ENCODE results near the gene OR2AG2. TPM values are rescaled to one million over a fixed set of nuclear protein-coding genes. Genes with fewer than 3 reads are reported as not detected.

OR2AG2 gene
- total RNA-seq, 1 experiment from 2014 or later, result 0.18 TPM

DNA sequence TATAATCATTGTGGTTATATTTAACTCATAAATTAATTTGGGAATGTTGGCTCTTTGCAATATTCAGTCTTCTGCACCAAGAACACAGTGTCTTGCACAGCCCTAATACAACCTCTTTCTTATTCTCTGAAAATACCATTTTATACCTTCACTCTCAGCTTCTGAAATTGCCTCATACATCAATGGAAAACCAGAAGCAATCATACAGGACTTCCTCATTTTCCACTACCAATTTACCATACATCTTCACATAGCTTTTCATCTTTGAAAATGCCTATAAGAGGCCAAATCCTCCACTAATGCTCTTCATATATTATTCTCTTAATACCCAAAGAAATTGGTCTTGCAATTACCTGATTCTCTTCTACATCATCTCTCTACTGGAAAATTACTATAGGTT, 6.7 kb upstream of the OR2AG2 start:
- in situ Hi-C loops (cut with HindIII; ENCODE audit: low pct_unique_long_range_greater_than_20kb, low sequenced_read_pairs) (no loop called here), intact Hi-C loops (cut with micrococcal nuclease; ENCODE audit: unreplicated experiment) (no loop called here)
- Histone ChIP-seq H3K4me1 (ENCODE audit: control insufficient read depth, insufficient read depth, low read length) (no peaks in the 10 kb centered on the region), H3K27ac (ENCODE audit: low read length) (no peak overlapping the region), H3K4me3 (ENCODE audit: low read depth in 2 of 2, low read length in 2 of 2) (no peak overlapping the region), H3K27me3 (ENCODE audit: control insufficient read depth, insufficient read depth, low read length) (peaks cover 6% of the 10 kb centered on the region), H3K9me3 (ENCODE audit: control insufficient read depth, insufficient read depth, low read depth, low read length) (no peaks in the 10 kb centered on the region), H3K36me3 (ENCODE audit: control insufficient read depth, insufficient read depth, low read length) (no peaks in the 10 kb centered on the region)
- ChIA-PET POLR2A (no interaction called here), CTCF (no interaction called here)
- BruUV-seq (replicated peaks), result no TSS peak
- TF ChIP-seq TCF7L2 (IDR thresholded peaks at IDR 0.05; ENCODE audit: low read depth, low read length) (no peak), POLR2AphosphoS5 (IDR thresholded peaks at IDR 0.05; ENCODE audit: low read depth, low read length) (no peak), SIN3A (IDR thresholded peaks at IDR 0.05; ENCODE audit: borderline replicate concordance, insufficient read depth, low read depth, low read length) (no peak)
- TF ChIP-seq, protein P1, sequence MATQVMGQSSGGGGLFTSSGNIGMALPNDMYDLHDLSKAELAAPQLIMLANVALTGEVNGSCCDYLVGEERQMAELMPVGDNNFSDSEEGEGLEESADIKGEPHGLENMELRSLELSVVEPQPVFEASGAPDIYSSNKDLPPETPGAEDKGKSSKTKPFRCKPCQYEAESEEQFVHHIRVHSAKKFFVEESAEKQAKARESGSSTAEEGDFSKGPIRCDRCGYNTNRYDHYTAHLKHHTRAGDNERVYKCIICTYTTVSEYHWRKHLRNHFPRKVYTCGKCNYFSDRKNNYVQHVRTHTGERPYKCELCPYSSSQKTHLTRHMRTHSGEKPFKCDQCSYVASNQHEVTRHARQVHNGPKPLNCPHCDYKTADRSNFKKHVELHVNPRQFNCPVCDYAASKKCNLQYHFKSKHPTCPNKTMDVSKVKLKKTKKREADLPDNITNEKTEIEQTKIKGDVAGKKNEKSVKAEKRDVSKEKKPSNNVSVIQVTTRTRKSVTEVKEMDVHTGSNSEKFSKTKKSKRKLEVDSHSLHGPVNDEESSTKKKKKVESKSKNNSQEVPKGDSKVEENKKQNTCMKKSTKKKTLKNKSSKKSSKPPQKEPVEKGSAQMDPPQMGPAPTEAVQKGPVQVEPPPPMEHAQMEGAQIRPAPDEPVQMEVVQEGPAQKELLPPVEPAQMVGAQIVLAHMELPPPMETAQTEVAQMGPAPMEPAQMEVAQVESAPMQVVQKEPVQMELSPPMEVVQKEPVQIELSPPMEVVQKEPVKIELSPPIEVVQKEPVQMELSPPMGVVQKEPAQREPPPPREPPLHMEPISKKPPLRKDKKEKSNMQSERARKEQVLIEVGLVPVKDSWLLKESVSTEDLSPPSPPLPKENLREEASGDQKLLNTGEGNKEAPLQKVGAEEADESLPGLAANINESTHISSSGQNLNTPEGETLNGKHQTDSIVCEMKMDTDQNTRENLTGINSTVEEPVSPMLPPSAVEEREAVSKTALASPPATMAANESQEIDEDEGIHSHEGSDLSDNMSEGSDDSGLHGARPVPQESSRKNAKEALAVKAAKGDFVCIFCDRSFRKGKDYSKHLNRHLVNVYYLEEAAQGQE (IDR thresholded peaks at IDR 0.05; ENCODE audit: insufficient read depth in 1 of 2, low read depth in 2 of 2, low read length in 1 of 2), result no peak
- TF ChIP-seq, protein P2, sequence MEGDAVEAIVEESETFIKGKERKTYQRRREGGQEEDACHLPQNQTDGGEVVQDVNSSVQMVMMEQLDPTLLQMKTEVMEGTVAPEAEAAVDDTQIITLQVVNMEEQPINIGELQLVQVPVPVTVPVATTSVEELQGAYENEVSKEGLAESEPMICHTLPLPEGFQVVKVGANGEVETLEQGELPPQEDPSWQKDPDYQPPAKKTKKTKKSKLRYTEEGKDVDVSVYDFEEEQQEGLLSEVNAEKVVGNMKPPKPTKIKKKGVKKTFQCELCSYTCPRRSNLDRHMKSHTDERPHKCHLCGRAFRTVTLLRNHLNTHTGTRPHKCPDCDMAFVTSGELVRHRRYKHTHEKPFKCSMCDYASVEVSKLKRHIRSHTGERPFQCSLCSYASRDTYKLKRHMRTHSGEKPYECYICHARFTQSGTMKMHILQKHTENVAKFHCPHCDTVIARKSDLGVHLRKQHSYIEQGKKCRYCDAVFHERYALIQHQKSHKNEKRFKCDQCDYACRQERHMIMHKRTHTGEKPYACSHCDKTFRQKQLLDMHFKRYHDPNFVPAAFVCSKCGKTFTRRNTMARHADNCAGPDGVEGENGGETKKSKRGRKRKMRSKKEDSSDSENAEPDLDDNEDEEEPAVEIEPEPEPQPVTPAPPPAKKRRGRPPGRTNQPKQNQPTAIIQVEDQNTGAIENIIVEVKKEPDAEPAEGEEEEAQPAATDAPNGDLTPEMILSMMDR (IDR thresholded peaks at IDR 0.05), result no peak
- ATAC-seq (no peak), DNase-seq (ENCODE audit: low read depth, low spot score) (no peak)

DNA sequence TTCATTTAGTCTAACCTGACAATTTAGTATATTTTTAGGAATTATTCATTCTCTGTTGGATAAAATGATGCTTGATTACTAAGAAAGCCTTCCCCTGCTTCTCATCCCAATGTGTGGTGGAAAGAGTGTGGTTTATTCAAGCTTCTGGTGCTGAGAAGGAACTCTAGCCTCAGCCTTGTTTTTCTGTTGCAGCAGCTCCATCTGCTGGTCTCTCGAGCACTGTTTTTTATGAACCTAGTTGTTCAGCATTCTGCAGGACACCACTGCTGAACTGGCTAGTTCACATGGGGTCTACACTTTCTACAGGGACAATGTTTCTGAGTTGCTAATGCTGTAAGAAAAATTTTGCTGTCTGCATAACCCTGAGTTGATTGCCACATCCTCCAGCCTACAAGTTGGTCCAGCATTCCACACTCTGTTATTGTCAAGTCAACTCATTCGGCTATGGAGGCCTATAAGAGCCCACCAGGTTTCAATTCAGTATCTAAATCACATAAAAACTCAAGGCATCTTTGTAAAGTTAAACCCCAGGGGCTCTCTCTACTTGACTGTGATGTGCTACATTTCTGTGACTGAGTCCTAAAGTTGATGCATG, 14.3 kb downstream of the OR2AG2 start:
- peaks cover 2% of the 10 kb centered on the region; the same call in 1 of the 2 replicates for H3K27me3 ChIP-seq (ENCODE audit: control insufficient read depth, insufficient read depth, low read length)
- no peak overlapping the region for H3K4me3 ChIP-seq (ENCODE audit: low read depth in 2 of 2, low read length in 2 of 2)
- TF ChIP-seq, protein P2 (IDR thresholded peaks at IDR 0.05), result peak; percentile 93
- no peak for TF ChIP-seq SIN3A (IDR thresholded peaks at IDR 0.05; ENCODE audit: borderline replicate concordance, insufficient read depth, low read depth, low read length)
- no TSS peak for BruUV-seq (replicated peaks)
- ChIA-PET CTCF (interaction anchor here (0.5 to 3.2 kb wide), 9 partner anchors 11 to 507 kb away, joined by 3 to 16 read pairs (median 3); no protein-coding TSS in a partner anchor), POLR2A (no interaction called here)
- H3K9me3 ChIP-seq (ENCODE audit: control insufficient read depth, insufficient read depth, low read depth, low read length), result no peaks in the 10 kb centered on the region
- in situ Hi-C loops (cut with HindIII; ENCODE audit: low pct_unique_long_range_greater_than_20kb, low sequenced_read_pairs), result no loop called here
- no peak overlapping the region for H3K27ac ChIP-seq (ENCODE audit: low read length)
- H3K36me3 ChIP-seq (ENCODE audit: control insufficient read depth, insufficient read depth, low read length), result no peaks in the 10 kb centered on the region
- ATAC-seq, result peak; percentile 96
- H3K4me1 ChIP-seq (ENCODE audit: control insufficient read depth, insufficient read depth, low read length), result no peaks in the 10 kb centered on the region
- DNase-seq (ENCODE audit: low read depth, low spot score), result no peak
- intact Hi-C loops (cut with micrococcal nuclease; ENCODE audit: unreplicated experiment), result loop anchor here (1.0 to 2.0 kb wide), 2 partner anchors 19 to 54 kb away; no protein-coding TSS in a partner anchor

Measured in Panc1 (cell line).